Chondrocyte (in vitro differentiated cells): ENCODE results near the gene RUNX3. TPM values are rescaled to one million over a fixed set of nuclear protein-coding genes. Genes with fewer than 3 reads are reported as not detected.

ENCODE experiments used
- DNase-seq: peaks from one replicate; pipeline ENCODE4 v3.0.0; 2021; ENCODE audit warnings: mixed read lengths, low spot score
- H3K27ac Mint-ChIP-seq: one replicate; pipeline ENCODE4 v1.8.0; 2021; ENCODE audit warnings: mild to moderate bottlenecking, moderate library complexity, mixed read lengths; ENCODE audit not compliant: unreplicated experiment
- H3K27me3 Mint-ChIP-seq: 2 replicates; pipeline ENCODE4 v1.8.0; 2021; ENCODE audit warnings: low read depth, mixed read lengths
- H3K36me3 Mint-ChIP-seq: 2 replicates; pipeline ENCODE4 v1.8.0; 2021; ENCODE audit warnings: low read depth, mixed read lengths
- H3K4me1 Mint-ChIP-seq: 2 replicates; pipeline ENCODE4 v1.8.0; 2021; ENCODE audit warnings: low read depth, mild to moderate bottlenecking, mixed read lengths
- H3K4me3 Mint-ChIP-seq: one replicate; pipeline ENCODE4 v1.8.0; 2021; ENCODE audit warnings: mild to moderate bottlenecking, moderate library complexity, mixed read lengths; ENCODE audit not compliant: unreplicated experiment
- H3K9me3 Mint-ChIP-seq: 2 replicates; pipeline ENCODE4 v1.8.0; 2021; ENCODE audit warnings: low read depth, mixed read lengths
- total RNA-seq: library from RNA; stranded (reverse); gene quantifications from 3 replicates; pipeline ENCODE4 v1.2.1, GENCODE V29; 2021
- TF ChIP-seq, protein P1 (sequence below): fragments of 200-600 bp; sonication (generic); IDR thresholded peaks from 2 replicates; pipeline ENCODE4 v1.5.0; 2021; ENCODE audit warnings: antibody characterized with exemption, mild to moderate bottlenecking, moderate library complexity

Gene RUNX3
- total RNA-seq, 1 donor from 2014 or later, result 1.8 TPM

DNA sequence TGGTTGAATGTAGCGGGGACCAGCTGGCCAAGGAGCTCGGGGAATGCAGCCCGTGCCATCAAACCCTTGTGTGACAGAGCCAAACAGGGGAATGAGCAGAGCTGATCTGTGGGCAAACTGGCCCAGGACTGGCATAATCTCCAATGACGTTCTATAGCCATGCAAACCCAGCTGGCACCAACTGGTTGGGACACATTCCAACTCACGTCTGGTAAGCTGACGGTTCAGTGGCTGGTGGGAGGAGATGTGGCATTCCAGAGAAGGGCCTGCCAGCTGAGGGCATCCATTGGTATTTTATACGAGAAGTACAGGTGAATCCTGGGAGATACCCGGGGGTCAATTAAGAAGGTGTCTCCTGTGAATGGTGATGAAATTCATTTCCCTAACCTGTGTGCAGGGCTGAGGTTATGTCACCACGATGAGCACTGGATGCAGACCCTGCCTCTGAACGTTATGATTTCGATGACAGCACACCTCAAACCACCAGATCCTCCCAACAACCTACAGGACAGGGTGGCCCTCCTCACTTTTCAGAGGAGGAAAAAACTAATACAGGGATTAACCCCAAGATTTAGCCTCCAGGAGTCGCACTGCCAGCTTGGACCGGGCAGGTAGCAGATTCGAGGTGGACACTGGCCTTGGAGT, 39.0 kb upstream of the RUNX3 start:
- Mint-ChIP-seq H3K9me3 (peaks cover under 1% of the 10 kb centered on the region), H3K27me3 (no peaks in the 10 kb centered on the region), H3K4me1 (peaks cover 35% of the 10 kb centered on the region), H3K4me3 (no peak overlapping the region), H3K36me3 (no peaks in the 10 kb centered on the region), H3K27ac (no peak overlapping the region)
- no peak for DNase-seq
- TF ChIP-seq, protein P1, sequence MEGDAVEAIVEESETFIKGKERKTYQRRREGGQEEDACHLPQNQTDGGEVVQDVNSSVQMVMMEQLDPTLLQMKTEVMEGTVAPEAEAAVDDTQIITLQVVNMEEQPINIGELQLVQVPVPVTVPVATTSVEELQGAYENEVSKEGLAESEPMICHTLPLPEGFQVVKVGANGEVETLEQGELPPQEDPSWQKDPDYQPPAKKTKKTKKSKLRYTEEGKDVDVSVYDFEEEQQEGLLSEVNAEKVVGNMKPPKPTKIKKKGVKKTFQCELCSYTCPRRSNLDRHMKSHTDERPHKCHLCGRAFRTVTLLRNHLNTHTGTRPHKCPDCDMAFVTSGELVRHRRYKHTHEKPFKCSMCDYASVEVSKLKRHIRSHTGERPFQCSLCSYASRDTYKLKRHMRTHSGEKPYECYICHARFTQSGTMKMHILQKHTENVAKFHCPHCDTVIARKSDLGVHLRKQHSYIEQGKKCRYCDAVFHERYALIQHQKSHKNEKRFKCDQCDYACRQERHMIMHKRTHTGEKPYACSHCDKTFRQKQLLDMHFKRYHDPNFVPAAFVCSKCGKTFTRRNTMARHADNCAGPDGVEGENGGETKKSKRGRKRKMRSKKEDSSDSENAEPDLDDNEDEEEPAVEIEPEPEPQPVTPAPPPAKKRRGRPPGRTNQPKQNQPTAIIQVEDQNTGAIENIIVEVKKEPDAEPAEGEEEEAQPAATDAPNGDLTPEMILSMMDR, result no peak

DNA sequence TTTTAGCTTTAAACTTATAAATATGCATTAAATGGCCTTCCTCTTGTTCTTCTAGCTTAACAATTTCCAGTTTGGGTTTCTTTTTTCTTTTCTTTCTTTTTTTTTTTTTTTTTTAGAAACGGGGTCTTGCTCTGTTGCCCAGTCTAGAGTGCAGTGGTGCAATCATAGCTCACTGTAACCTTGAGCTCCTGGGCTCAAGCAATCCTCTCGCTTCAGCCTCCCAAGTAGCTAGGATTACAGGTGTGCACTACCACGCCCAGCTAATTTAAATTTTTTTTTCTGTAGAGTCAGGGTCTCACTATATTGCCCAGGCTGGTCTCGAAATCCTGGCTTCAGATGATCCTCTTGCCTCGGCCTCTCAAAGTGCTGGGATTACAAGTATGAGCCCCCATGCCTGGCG, 37.9 kb upstream of the RUNX3 start:
- no peaks in the 10 kb centered on the region for H3K27me3 Mint-ChIP-seq
- no peak overlapping the region for H3K4me3 Mint-ChIP-seq
- no peaks in the 10 kb centered on the region for H3K9me3 Mint-ChIP-seq
- no peak for DNase-seq
- peaks cover 35% of the 10 kb centered on the region for H3K4me1 Mint-ChIP-seq
- TF ChIP-seq, protein P1, result no peak
- H3K27ac Mint-ChIP-seq, result no peak overlapping the region
- no peaks in the 10 kb centered on the region for H3K36me3 Mint-ChIP-seq

DNA sequence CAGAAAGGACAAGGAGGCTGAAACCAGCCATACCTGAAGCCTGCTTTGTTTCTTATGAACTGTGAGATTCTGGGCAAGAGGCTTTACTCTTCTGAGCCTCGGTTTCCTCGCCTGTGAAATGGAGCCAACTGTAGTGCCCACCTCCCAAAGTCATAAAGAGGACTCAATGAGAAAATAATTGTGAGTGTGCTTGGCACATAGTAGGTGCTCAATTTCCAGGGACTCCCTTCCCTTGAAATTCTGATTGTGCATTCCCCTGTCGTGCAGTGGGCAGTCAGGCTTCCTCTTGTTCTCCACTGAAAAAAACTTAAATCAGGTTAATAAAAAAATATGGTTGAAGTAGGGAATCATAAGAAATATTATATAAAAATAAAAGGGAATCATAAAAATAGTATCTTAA, 37.5 kb upstream of the RUNX3 start:
- Mint-ChIP-seq H3K4me1 (peaks cover 32% of the 10 kb centered on the region), H3K9me3 (no peaks in the 10 kb centered on the region), H3K36me3 (no peaks in the 10 kb centered on the region), H3K27me3 (no peaks in the 10 kb centered on the region), H3K27ac (no peak overlapping the region), H3K4me3 (no peak overlapping the region)
- TF ChIP-seq, protein P1, result no peak
- DNase-seq, result no peak

DNA sequence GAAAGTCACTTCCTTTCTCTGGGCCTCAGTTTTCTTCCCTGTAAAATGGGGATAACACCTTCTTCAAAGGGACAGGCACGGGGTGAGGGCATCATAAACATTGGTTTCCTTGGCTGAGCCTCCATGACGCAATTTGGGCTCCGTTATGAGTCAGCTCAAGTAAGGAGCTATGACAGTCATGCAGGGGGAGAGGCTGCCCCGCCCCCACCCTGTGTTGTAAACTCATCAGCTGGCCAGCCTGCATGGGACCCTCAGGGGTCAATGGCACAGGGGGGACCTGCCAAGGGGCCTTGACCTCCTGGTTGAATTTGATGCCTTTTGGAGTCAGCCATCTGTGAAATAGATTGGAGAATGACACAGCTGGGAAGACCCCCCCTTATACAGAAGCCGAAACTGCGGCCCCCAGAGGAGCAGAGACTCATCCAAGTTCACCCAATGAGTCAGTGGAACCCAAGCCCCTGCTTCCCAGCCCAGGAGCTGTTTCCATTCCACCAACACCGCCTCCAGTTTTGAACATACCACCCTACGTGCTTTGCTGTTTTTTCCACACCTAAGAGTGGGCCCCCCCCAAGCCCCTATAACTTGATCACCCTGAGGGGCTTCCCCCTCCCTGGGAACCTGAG, 36.8 kb upstream of the RUNX3 start:
- Mint-ChIP-seq H3K4me1 (peaks cover 24% of the 10 kb centered on the region), H3K27me3 (no peaks in the 10 kb centered on the region), H3K27ac (no peak overlapping the region), H3K9me3 (no peaks in the 10 kb centered on the region), H3K36me3 (no peaks in the 10 kb centered on the region), H3K4me3 (no peak overlapping the region)
- no peak for DNase-seq
- TF ChIP-seq, protein P1, result no peak

DNA sequence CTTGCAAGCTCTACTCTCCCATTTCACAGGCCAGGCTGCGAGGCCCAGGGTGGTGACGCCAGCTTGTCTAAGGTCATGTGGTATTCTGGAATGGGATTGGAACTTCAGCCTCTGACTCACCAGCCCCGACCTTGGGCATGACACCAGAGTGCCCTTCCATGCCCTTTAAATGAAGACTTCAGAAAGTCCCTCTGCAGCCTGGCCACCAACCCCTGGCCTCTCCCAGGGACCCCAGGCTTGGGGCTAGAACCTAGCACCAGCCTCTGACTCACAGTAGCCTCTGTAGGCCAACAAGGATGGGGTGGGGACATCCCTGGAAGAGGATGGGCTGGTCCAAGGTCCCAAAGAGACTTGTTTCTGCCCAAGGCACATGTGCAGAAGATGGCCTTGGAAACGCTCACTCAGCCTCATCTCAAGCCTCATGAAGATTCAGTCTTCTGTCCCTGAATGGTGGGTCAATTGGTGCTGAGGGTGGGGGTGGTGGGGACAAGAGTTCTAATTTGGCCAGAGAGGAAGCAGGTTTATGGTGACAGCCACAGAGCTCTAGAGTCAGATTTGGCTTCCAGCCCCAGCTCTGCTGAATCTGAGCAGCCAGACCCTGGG, 36.1 kb upstream of the RUNX3 start:
- no peak for DNase-seq
- H3K4me3 Mint-ChIP-seq, result no peak overlapping the region
- peaks cover 18% of the 10 kb centered on the region for H3K4me1 Mint-ChIP-seq
- TF ChIP-seq, protein P1, result no peak
- H3K27ac Mint-ChIP-seq, result no peak overlapping the region
- H3K9me3 Mint-ChIP-seq, result no peaks in the 10 kb centered on the region
- H3K27me3 Mint-ChIP-seq, result no peaks in the 10 kb centered on the region
- H3K36me3 Mint-ChIP-seq, result no peaks in the 10 kb centered on the region
